ENCODE results near the gene GRIK4.

GRCh38 chr11:120853435-120853834 is 341.9 kb downstream of the GRIK4 start:
- TF ChIP-seq, protein P1, sequence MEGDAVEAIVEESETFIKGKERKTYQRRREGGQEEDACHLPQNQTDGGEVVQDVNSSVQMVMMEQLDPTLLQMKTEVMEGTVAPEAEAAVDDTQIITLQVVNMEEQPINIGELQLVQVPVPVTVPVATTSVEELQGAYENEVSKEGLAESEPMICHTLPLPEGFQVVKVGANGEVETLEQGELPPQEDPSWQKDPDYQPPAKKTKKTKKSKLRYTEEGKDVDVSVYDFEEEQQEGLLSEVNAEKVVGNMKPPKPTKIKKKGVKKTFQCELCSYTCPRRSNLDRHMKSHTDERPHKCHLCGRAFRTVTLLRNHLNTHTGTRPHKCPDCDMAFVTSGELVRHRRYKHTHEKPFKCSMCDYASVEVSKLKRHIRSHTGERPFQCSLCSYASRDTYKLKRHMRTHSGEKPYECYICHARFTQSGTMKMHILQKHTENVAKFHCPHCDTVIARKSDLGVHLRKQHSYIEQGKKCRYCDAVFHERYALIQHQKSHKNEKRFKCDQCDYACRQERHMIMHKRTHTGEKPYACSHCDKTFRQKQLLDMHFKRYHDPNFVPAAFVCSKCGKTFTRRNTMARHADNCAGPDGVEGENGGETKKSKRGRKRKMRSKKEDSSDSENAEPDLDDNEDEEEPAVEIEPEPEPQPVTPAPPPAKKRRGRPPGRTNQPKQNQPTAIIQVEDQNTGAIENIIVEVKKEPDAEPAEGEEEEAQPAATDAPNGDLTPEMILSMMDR (IDR thresholded peaks at IDR 0.05), result no peak
- TF ChIP-seq POLR2A (IDR thresholded peaks at IDR 0.05), result no peak
